Astrocyte (in vitro differentiated cells and primary cell): Measurements from ENCODE around the gene ACOX1. TPM values are rescaled to one million over a fixed set of nuclear protein-coding genes. Genes with fewer than 3 reads are reported as not detected.

ENCODE experiments used
- DNase-seq: peaks from one replicate; pipeline ENCODE4 v3.0.0-alpha.2; 2010; ENCODE audit warnings: low read depth
- FAIRE-seq: peaks from 2 replicates; lab custom pipeline; 2011; peaks lifted over from hg19 to GRCh38; lab: Jason Lieb, UNC
- H2AFZ ChIP-seq: 2 replicates; pipeline ENCODE4 v1.6.0; 2012; ENCODE audit warnings: low read depth, low read length, inconsistent platforms
- H3K27ac ChIP-seq: 2 replicates; pipeline ENCODE4 v1.5.1; 2011; ENCODE audit warnings: low read depth, low read length, inconsistent platforms
- H3K27me3 ChIP-seq: 2 replicates; pipeline ENCODE4 v1.6.0; 2011; ENCODE audit warnings: low read length, inconsistent platforms; ENCODE audit not compliant: insufficient read depth
- H3K36me3 ChIP-seq: 2 replicates; pipeline ENCODE4 v1.5.1; 2011; ENCODE audit warnings: low read length, inconsistent platforms; ENCODE audit not compliant: insufficient read depth
- H3K4me1 ChIP-seq: 2 replicates; pipeline ENCODE4 v1.5.1; 2011; ENCODE audit warnings: low read length, inconsistent platforms; ENCODE audit not compliant: insufficient read depth
- H3K4me2 ChIP-seq: 2 replicates; pipeline ENCODE4 v1.6.0; 2012; ENCODE audit warnings: low read length, inconsistent platforms
- H3K4me3 ChIP-seq: 2 replicates; pipeline ENCODE4 v1.5.1; 2011; ENCODE audit warnings: low read depth, mild to moderate bottlenecking, low read length, inconsistent platforms; ENCODE audit not compliant: insufficient read depth
- H3K79me2 ChIP-seq: 2 replicates; pipeline ENCODE4 v1.6.0; 2012; ENCODE audit warnings: mild to moderate bottlenecking, low read length, inconsistent platforms; ENCODE audit not compliant: insufficient read depth
- H3K9ac ChIP-seq: 2 replicates; pipeline ENCODE4 v1.6.0; 2012; ENCODE audit warnings: mild to moderate bottlenecking, low read length, inconsistent platforms
- H3K9me3 ChIP-seq: 2 replicates; pipeline ENCODE4 v1.5.1; 2012; ENCODE audit warnings: low read depth, mild to moderate bottlenecking, low read length, inconsistent platforms; ENCODE audit not compliant: insufficient read depth
- H4K20me1 ChIP-seq: 2 replicates; pipeline ENCODE4 v1.6.0; 2012; ENCODE audit warnings: low read length, inconsistent platforms; ENCODE audit not compliant: insufficient read depth
- H3K27ac Mint-ChIP-seq: one replicate; pipeline ENCODE4 v1.8.0; 2021; ENCODE audit warnings: mild to moderate bottlenecking, mixed read lengths; ENCODE audit not compliant: unreplicated experiment
- H3K27me3 Mint-ChIP-seq: one replicate; pipeline ENCODE4 v1.8.0; 2021; ENCODE audit warnings: low read depth, mixed read lengths; ENCODE audit not compliant: unreplicated experiment
- H3K36me3 Mint-ChIP-seq: one replicate; pipeline ENCODE4 v1.8.0; 2021; ENCODE audit warnings: low read depth, mixed read lengths; ENCODE audit not compliant: unreplicated experiment
- H3K4me1 Mint-ChIP-seq: one replicate; pipeline ENCODE4 v1.8.0; 2021; ENCODE audit warnings: low read depth, mixed read lengths; ENCODE audit not compliant: unreplicated experiment
- H3K4me3 Mint-ChIP-seq: one replicate; pipeline ENCODE4 v1.8.0; 2021; ENCODE audit warnings: mild to moderate bottlenecking, moderate library complexity, mixed read lengths; ENCODE audit not compliant: unreplicated experiment
- H3K9me3 Mint-ChIP-seq: one replicate; pipeline ENCODE4 v1.8.0; 2021; ENCODE audit warnings: mild to moderate bottlenecking, mixed read lengths; ENCODE audit not compliant: unreplicated experiment
- CTCF ChIP-seq: IDR thresholded peaks from 2 replicates; pipeline ENCODE4 v1.5.1; 2011; ENCODE audit warnings: low read depth, mild to moderate bottlenecking, inconsistent platforms, low read length, moderate library complexity; ENCODE audit not compliant: insufficient read depth
- EZH2 ChIP-seq: IDR thresholded peaks from 2 replicates; pipeline ENCODE4 v1.6.1; 2012; ENCODE audit warnings: mild to moderate bottlenecking, low read length, inconsistent platforms; ENCODE audit not compliant: insufficient read depth
- total RNA-seq: library from RNA; stranded (reverse); gene quantifications from 2 replicates; pipeline ENCODE4 v1.2.1, GENCODE V29; 2021

Gene ACOX1
- total RNA-seq, 1 donor from 2014 or later = 61.3 TPM

- H3K27ac ChIP-seq = no peak overlapping the region
- H3K27ac Mint-ChIP-seq = no peak overlapping the region
- H3K27me3 ChIP-seq = no peaks in the 10 kb centered on the region
- H3K79me2 ChIP-seq = no peaks in the 10 kb centered on the region
- H3K9ac ChIP-seq = no peak overlapping the region
- H3K36me3 Mint-ChIP-seq = no peaks in the 10 kb centered on the region
- DNase-seq = no peak
- H3K4me2 ChIP-seq = no peak overlapping the region
- H4K20me1 ChIP-seq = no peaks in the 10 kb centered on the region
- no peak overlapping the region for H3K4me3 Mint-ChIP-seq
- H3K36me3 ChIP-seq = no peaks in the 10 kb centered on the region
- H3K4me3 ChIP-seq = no peak overlapping the region
- no peaks in the 10 kb centered on the region for H3K9me3 ChIP-seq
- no peak for FAIRE-seq
- peaks cover 19% of the 10 kb centered on the region for H3K27me3 Mint-ChIP-seq
- TF ChIP-seq CTCF = no peak
- no peak for TF ChIP-seq EZH2
- H3K4me1 Mint-ChIP-seq = peaks cover 3% of the 10 kb centered on the region
- H3K4me1 ChIP-seq = peaks cover 8% of the 10 kb centered on the region
- no peaks in the 10 kb centered on the region for H3K9me3 Mint-ChIP-seq
- H2AFZ ChIP-seq = no peak overlapping the region
Measured at GRCh38 chr17:76026714-76027158, 47.8 kb upstream of the ACOX1 start.

- H3K4me1 Mint-ChIP-seq = peaks cover 3% of the 10 kb centered on the region
- no peak for TF ChIP-seq EZH2
- TF ChIP-seq CTCF = no peak
- no peak for FAIRE-seq
Measured at GRCh38 chr17:76025294-76025693, 46.3 kb upstream of the ACOX1 start.

GRCh38 chr17:76024353-76024752, 45.4 kb upstream of the ACOX1 start:
- DNase-seq = no peak
- H3K27ac Mint-ChIP-seq = no peak overlapping the region

More at GRCh38 chr17:76025294-76025693, 46.3 kb upstream of the ACOX1 start:
- Mint-ChIP-seq H3K27ac (no peak overlapping the region), H3K4me3 (no peak overlapping the region), H3K27me3 (peaks cover 21% of the 10 kb centered on the region), H3K36me3 (no peaks in the 10 kb centered on the region), H3K9me3 (no peaks in the 10 kb centered on the region)
- H3K27ac ChIP-seq = no peak overlapping the region
- peaks cover 8% of the 10 kb centered on the region for H3K4me1 ChIP-seq
- no peaks in the 10 kb centered on the region for H3K36me3 ChIP-seq
- no peaks in the 10 kb centered on the region for H4K20me1 ChIP-seq
- no peak overlapping the region for H3K9ac ChIP-seq
- no peaks in the 10 kb centered on the region for H3K79me2 ChIP-seq
- no peak overlapping the region for H2AFZ ChIP-seq
- no peak overlapping the region for H3K4me2 ChIP-seq
- DNase-seq = no peak
- H3K9me3 ChIP-seq = no peaks in the 10 kb centered on the region
- H3K4me3 ChIP-seq = no peak overlapping the region
- H3K27me3 ChIP-seq = no peaks in the 10 kb centered on the region

More at GRCh38 chr17:76024353-76024752, 45.4 kb upstream of the ACOX1 start:
- Mint-ChIP-seq H3K4me1 (no peaks in the 10 kb centered on the region), H3K9me3 (no peaks in the 10 kb centered on the region), H3K27me3 (peaks cover 23% of the 10 kb centered on the region), H3K4me3 (no peak overlapping the region), H3K36me3 (no peaks in the 10 kb centered on the region)
- H3K27ac ChIP-seq = no peak overlapping the region
- no peak overlapping the region for H2AFZ ChIP-seq
- no peaks in the 10 kb centered on the region for H3K79me2 ChIP-seq
- no peaks in the 10 kb centered on the region for H3K9me3 ChIP-seq
- H3K4me1 ChIP-seq = peaks cover 2% of the 10 kb centered on the region
- FAIRE-seq = no peak
- H3K36me3 ChIP-seq = no peaks in the 10 kb centered on the region
- H3K4me3 ChIP-seq = no peak overlapping the region
- H3K27me3 ChIP-seq = no peaks in the 10 kb centered on the region
- TF ChIP-seq CTCF (no peak), EZH2 (no peak)
- no peaks in the 10 kb centered on the region for H4K20me1 ChIP-seq
- H3K9ac ChIP-seq = no peak overlapping the region
- H3K4me2 ChIP-seq = no peak overlapping the region
